PFSK-1 (cell line): ENCODE data around the gene ERBB3.

ENCODE experiments used
- POLR2AphosphoS5 ChIP-seq: IDR thresholded peaks from 2 replicates; pipeline ENCODE4 v1.6.1; 2012; ENCODE audit warnings: low read depth, mild to moderate bottlenecking, control low read depth, low read length, moderate library complexity
- REST ChIP-seq, 2 experiments: IDR thresholded peaks; 2 replicates each; pipeline versions ENCODE4 v1.6.1 to v1.8.0; 2011 to 2012; ENCODE audit warnings: low read depth in 2 of 2, low read length in 2 of 2, control low read depth in 1 of 2, inconsistent platforms in 1 of 2, mild to moderate bottlenecking in 1 of 2, moderate library complexity in 1 of 2; ENCODE audit not compliant: insufficient read depth in 1 of 2
- SIN3A ChIP-seq: IDR thresholded peaks from 2 replicates; pipeline ENCODE4 v1.6.1; 2012; ENCODE audit warnings: mild to moderate bottlenecking, low read length, moderate library complexity, borderline replicate concordance; ENCODE audit not compliant: insufficient read depth
- TAF1 ChIP-seq: IDR thresholded peaks from 2 replicates; pipeline ENCODE4 v1.6.1; 2012; ENCODE audit warnings: low read length, control low read depth, borderline replicate concordance; ENCODE audit not compliant: insufficient read depth

DNA sequence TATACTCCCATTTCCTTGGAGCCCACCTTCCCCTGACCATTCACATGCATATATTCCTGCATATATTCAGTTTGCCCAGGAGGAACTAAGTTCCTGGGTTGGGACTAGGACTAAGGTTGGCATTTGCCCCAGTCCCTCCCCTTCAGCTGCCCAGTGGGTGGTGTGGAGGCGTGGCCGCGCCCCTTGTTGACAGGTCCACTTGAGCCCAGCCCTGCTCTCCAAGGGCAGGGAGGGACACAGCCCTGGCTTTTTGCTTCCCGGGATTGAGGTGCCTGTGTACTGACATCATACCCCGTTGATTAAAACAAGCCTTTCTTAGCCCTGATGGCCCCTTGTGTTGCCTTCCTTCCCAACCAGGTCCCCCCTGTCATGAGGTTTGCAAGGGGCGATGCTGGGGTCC is 7.3 kb downstream of the ERBB3 start:
- TF ChIP-seq POLR2AphosphoS5 (no peak), TAF1 (no peak), SIN3A (no peak), REST (IDR thresholded peaks at IDR 0.05; ENCODE audit: insufficient read depth in 1 of 2, low read depth in 2 of 2, low read length in 2 of 2) (no peak)
